Endodermal cell (in vitro differentiated cells): ENCODE results near the gene KCND3. TPM values are rescaled to one million over a fixed set of nuclear protein-coding genes. Genes with fewer than 3 reads are reported as not detected.

Experiments used
- DNase-seq: peaks from one replicate; pipeline ENCODE4 v3.0.0-alpha.2; 2017
- H3K27ac ChIP-seq: 2 replicates; pipeline ENCODE4 v1.5.1; 2013; ENCODE audit warnings: mild to moderate bottlenecking, low read depth, low read length, moderate library complexity
- H3K27me3 ChIP-seq: 2 replicates; pipeline ENCODE4 v1.6.1; 2013; ENCODE audit warnings: mild to moderate bottlenecking, low read length, moderate library complexity; ENCODE audit not compliant: insufficient read depth, control insufficient read depth, poor library complexity, severe bottlenecking
- H3K36me3 ChIP-seq: 2 replicates; pipeline ENCODE4 v1.7.0; 2013; ENCODE audit warnings: mild to moderate bottlenecking, low read length, moderate library complexity; ENCODE audit not compliant: control insufficient read depth, insufficient read depth
- H3K4me1 ChIP-seq: one replicate; pipeline ENCODE4 v1.7.0; 2013; ENCODE audit warnings: low read length; ENCODE audit not compliant: control insufficient read depth, insufficient read depth
- H3K4me3 ChIP-seq: 2 replicates; pipeline ENCODE4 v1.5.1; 2013; ENCODE audit warnings: mild to moderate bottlenecking, low read length, moderate library complexity
- H3K9ac ChIP-seq: 2 replicates; pipeline ENCODE4 v1.6.1; 2013; ENCODE audit warnings: mild to moderate bottlenecking, low read length, moderate library complexity; ENCODE audit not compliant: poor library complexity, severe bottlenecking; ENCODE audit errors: extremely low read depth
- H3K9me3 ChIP-seq: 2 replicates; pipeline ENCODE4 v1.6.1; 2013; ENCODE audit warnings: mild to moderate bottlenecking, low read length, moderate library complexity; ENCODE audit not compliant: control insufficient read depth
- H3K27ac Mint-ChIP-seq: 2 replicates; pipeline ENCODE4 v1.8.0; 2020; ENCODE audit warnings: mixed read lengths
- H3K27me3 Mint-ChIP-seq: 2 replicates; pipeline ENCODE4 v1.8.0; 2021; ENCODE audit warnings: mild to moderate bottlenecking, mixed read lengths; ENCODE audit not compliant: insufficient read depth
- H3K36me3 Mint-ChIP-seq: 2 replicates; pipeline ENCODE4 v1.8.0; 2020; ENCODE audit warnings: low read depth, mixed read lengths
- H3K4me1 Mint-ChIP-seq: 2 replicates; pipeline ENCODE4 v1.8.0; 2020; ENCODE audit warnings: mixed read lengths
- H3K4me3 Mint-ChIP-seq: 2 replicates; pipeline ENCODE4 v1.8.0; 2020; ENCODE audit warnings: mild to moderate bottlenecking, moderate library complexity, mixed read lengths
- H3K9me3 Mint-ChIP-seq: 2 replicates; pipeline ENCODE4 v1.8.0; 2020; ENCODE audit warnings: mild to moderate bottlenecking, mixed read lengths
- CTCF ChIP-seq: fragments of 200-600 bp; sonication (generic); conservative IDR thresholded peaks from 2 replicates; pipeline ENCODE4 v1.5.0; 2021; ENCODE audit warnings: antibody characterized with exemption, mild to moderate bottlenecking
- WGBS, 2 experiments: methylation state at CpG; one replicate each; pipeline versions ENCODE4 v1.1.5 to v1.1.7; 2013; ENCODE audit warnings: missing lambda C conversion rate in 2 of 2, mixed read lengths in 1 of 2; ENCODE audit not compliant: insufficient coverage in 1 of 2, insufficient read length in 1 of 2; 5-methylcytosine and 5-hydroxymethylcytosine counted together
- total RNA-seq, 2 donors: library from RNA; stranded (reverse); fragmentation: NEBNext Ultra II Directional in 1 of 2; extraction: Animal tissue kit (Norgen Biotek cat#: 25700) in 1 of 2; gene quantifications; 2 replicates in 1 of 2; 3 replicates in 1 of 2; pipeline ENCODE4 v1.2.1, GENCODE V29; 2021

The KCND3 gene
- total RNA-seq, 2 donors from 2014 or later, result 0.13 TPM; not detected in 1

GRCh38 chr1:111731956-111732355 lies 257.5 kb downstream of the KCND3 start:
- Mint-ChIP-seq H3K4me1 (no peaks in the 10 kb centered on the region), H3K4me3 (no peak overlapping the region), H3K36me3 (no peaks in the 10 kb centered on the region), H3K27me3 (no peaks in the 10 kb centered on the region), H3K27ac (no peak overlapping the region), H3K9me3 (no peaks in the 10 kb centered on the region)
- no peaks in the 10 kb centered on the region for H3K9me3 ChIP-seq
- no peak overlapping the region for H3K9ac ChIP-seq
- no peak for TF ChIP-seq CTCF
- H3K27me3 ChIP-seq, result peaks cover 3% of the 10 kb centered on the region
- no peaks in the 10 kb centered on the region for H3K36me3 ChIP-seq
- DNase-seq, result no peak
- 82 to 88% methylated on average over 1 to 6 of the region's 6 CpGs for WGBS, 2 experiments
- no peak overlapping the region for H3K4me3 ChIP-seq
- no peak overlapping the region for H3K27ac ChIP-seq
- no peaks in the 10 kb centered on the region for H3K4me1 ChIP-seq

GRCh38 chr1:111730706-111731105 lies 258.8 kb downstream of the KCND3 start:
- WGBS, 2 experiments, result 86 to 100% methylated on average over 3 to 4 of the region's 4 CpGs
- H3K36me3 ChIP-seq, result no peaks in the 10 kb centered on the region
- no peaks in the 10 kb centered on the region for H3K4me1 ChIP-seq
- no peak for TF ChIP-seq CTCF
- H3K27me3 ChIP-seq, result no peaks in the 10 kb centered on the region
- H3K9me3 ChIP-seq, result no peaks in the 10 kb centered on the region
- Mint-ChIP-seq H3K4me1 (no peaks in the 10 kb centered on the region), H3K27ac (no peak overlapping the region), H3K27me3 (no peaks in the 10 kb centered on the region), H3K36me3 (no peaks in the 10 kb centered on the region), H3K4me3 (no peak overlapping the region), H3K9me3 (no peaks in the 10 kb centered on the region)
- no peak overlapping the region for H3K4me3 ChIP-seq
- no peak overlapping the region for H3K9ac ChIP-seq
- H3K27ac ChIP-seq, result no peak overlapping the region
- no peak for DNase-seq

DNA sequence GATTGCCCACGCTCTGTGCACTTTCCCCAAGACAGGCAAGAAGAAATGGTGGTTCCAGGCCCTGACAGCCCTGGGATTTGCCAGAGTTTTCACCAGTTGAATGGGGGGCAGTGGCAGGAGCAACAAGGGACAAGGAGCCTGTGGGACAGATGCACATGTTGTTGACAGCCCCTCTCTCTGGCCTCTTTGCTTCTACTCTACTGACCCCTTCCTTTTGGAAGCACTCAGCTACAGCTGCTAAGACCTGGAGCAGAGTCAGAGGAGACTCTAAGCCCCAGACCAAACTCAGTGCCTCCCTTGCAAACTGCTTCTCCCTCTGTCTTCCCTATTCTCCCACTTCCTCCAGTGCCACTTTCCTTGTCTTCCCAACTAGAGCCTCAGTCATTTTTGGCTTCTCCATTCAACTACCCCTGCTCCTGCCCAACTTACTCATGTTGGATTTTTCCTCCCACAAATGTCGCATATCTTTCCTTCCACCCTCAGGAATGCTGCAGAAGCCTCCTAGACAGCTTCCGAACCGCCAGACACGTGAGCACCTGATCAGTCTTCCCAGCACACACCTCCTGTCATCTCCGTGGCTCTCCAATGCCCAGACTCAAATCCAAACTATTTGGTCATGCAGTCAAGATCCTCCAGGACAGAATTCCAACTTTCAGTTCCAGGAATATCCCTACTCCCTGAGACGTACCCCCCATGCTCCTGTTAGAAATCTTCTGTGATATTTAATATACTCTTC lies 259.4 kb downstream of the KCND3 start:
- Histone ChIP-seq H3K9ac (no peak overlapping the region), H3K36me3 (no peaks in the 10 kb centered on the region), H3K4me3 (no peak overlapping the region), H3K4me1 (peaks cover 3% of the 10 kb centered on the region), H3K9me3 (no peaks in the 10 kb centered on the region), H3K27me3 (no peaks in the 10 kb centered on the region), H3K27ac (no peak overlapping the region)
- no peaks in the 10 kb centered on the region for H3K36me3 Mint-ChIP-seq
- H3K9me3 Mint-ChIP-seq, result no peaks in the 10 kb centered on the region
- no peak overlapping the region for H3K27ac Mint-ChIP-seq
- H3K4me3 Mint-ChIP-seq, result no peak overlapping the region
- TF ChIP-seq CTCF, result no peak
- no peaks in the 10 kb centered on the region for H3K27me3 Mint-ChIP-seq
- peaks cover 2% of the 10 kb centered on the region for H3K4me1 Mint-ChIP-seq
- WGBS, 2 experiments, result 79 to 81% methylated on average over 5 to 7 of the region's 7 CpGs
- DNase-seq, result no peak
